GM19240 (cell line): ENCODE results near the gene CDK11A.
A peak's percentile ranks its signal among the peaks of the same experiment; 100 is the strongest.
"Not testable (repeated sequence)": the region's sequence is repeated elsewhere in the genome, so short reads cannot be mapped to it uniquely, and the experiment has no call there.

Source experiments
- DNase-seq: peaks from one replicate; pipeline ENCODE4 v3.0.0; 2011; ENCODE audit warnings: low spot score; ENCODE audit not compliant: insufficient read length

Gene CDK11A

DNA sequence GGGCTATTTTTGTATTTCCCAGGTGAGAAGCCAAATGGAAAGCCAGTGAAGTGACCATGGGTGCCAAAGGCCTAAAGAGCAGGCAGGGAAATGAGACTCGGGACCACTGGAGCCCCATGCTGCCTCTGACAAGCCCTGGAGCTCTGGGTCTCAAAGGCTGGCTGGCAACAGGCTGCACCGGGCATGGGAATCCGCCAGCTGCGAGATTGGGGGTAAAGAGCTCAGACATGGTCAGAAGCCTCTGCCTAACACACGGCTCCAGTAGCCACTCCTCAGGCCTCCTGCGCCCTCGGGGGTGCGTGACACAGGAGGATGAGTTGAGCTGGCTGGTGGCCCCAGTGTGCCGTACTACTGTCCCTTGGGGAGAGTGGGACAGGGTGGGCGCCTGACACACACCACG lies 59.8 kb downstream of the CDK11A start:
- not testable (repeated sequence) for DNase-seq

DNA sequence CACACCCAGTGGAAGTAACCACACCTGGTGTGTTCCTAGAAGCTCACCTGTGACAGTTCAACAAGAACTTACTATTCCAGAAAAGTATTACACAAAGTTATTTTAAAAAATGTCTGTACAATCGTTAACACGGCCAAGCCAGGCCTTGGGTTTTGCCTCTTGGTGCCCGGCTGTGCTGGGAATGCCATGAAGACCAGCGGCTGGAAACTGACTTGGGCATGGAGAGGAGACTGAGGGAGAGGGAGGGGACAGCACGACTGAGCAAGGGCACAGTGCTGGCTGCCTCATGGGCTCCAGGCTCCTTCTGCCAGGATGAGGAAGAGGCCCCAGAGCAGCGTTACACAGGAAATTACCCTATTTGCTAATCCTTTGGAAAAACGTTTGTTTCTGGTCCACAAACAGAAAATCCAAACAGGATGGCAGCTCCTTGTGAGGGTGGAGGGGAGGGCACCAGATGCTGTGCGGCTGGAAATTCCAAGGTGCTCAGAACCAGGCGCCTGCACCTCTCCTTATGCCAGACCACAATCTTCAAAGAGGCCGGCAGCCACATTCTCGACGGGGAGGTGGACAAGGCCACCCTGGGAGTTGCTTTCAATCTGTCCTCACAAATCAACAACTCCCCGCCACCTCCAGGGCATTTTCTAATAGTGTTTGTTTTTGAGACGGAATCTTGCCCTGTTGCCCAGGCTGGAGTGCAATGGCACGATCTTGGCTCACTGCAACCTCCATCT lies 61.2 kb downstream of the CDK11A start:
- not testable (repeated sequence) for DNase-seq

DNA sequence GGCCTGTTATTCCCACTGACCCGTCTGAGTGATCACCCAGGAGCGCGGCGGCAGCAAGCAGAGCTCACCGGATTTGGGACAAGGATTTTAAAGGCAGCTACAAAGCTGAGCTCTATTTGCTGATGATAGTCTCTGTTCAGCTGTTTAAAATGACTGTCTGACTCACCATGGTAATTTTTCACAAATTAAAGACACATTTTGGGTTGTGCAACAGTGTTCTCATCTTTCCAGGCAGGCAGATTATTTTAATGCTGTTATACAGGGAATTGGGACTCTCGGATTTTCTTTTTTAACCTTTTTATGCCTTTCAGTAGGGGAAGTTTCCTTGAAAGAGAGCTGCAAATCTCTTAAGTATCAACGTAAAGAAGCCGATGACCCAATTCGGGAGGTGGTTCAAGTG lies 61.8 kb downstream of the CDK11A start:
- not testable (repeated sequence) for DNase-seq

DNA sequence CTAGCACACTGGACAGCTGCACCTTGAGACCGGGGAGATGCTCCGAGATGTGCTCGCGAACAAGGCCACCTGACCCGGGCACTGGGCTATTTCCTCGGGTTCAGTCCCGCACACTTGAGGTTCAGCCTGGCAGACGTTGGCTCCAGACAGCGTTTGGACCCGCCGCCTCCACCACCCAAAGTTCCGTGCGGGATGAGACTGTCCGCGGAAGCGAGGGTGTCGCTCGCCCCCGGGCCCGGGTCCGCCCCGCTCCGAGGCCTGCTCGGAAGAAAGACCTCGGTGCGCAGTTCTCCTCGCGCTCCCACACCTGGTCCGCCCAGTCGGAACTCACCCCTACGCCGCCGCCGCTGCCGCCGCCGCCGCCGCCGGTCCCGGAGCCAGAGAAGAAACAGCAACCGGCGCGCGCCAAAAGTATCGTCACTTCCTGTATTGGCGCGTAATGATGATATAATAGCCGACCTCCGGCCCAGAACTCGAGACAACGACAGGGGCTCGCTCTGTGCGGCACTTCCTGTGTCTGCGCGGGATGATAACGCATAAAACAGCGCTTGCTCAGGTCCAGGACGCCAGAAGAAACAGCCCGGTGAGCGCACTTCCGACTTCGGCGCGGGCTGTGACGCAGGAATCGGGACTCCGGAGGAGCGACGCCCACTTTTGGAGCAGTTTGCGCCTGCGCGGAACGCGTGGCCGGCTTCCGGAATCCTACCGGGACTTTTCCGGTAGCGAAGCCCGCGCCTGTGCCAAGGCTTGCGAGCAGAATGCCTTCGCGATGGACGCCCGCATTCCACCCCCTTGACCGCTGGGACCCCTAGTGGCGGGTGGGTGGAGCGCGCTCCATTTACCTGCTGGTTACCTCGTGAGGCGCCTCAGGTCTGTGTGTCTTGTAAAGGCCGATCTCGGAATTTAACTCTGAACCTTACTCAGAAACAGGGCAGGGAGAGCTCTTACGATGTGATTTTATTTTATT lies 65.3 kb downstream of the CDK11A start, which contains the start of gene CDK11B:
Gene CDK11B (minus strand): TSS at position 422 of the 967 bp plus-strand sequence. CDS start 1,519 bp downstream, outside the sequence.
- peak; percentile 89 for DNase-seq
